Glomerular visceral epithelial cell (primary cell): ENCODE data around the gene STK11IP.

Source experiments
- DNase-seq: peaks from one replicate; pipeline ENCODE4 v3.0.0-alpha.2; 2016; ENCODE audit errors: extremely low spot score

The STK11IP gene

GRCh38 chr2:219634171-219634940, 36.7 kb downstream of the STK11IP start:
- no peak for DNase-seq

- DNase-seq = no peak
These were observed 37.5 kb downstream of the STK11IP start for GRCh38 chr2:219634951-219635751.

- no peak for DNase-seq
These were observed 38.7 kb downstream of the STK11IP start for GRCh38 chr2:219636144-219636915.

GRCh38 chr2:219636941-219637841, 39.5 kb downstream of the STK11IP start:
- DNase-seq = no peak

- DNase-seq = no peak
These were observed 40.2 kb downstream of the STK11IP start for GRCh38 chr2:219637842-219638185.

- no peak for DNase-seq
These were observed 40.7 kb downstream of the STK11IP start for GRCh38 chr2:219638217-219638947.

- no peak for DNase-seq
These were observed 41.5 kb downstream of the STK11IP start for GRCh38 chr2:219638948-219639755.

- no peak for DNase-seq
These were observed 43.9 kb downstream of the STK11IP start for GRCh38 chr2:219641390-219642068.

GRCh38 chr2:219642069-219642454, 44.4 kb downstream of the STK11IP start:
- DNase-seq = no peak

GRCh38 chr2:219642465-219643083, 44.9 kb downstream of the STK11IP start:
- peak; percentile 97 for DNase-seq

- DNase-seq = no peak
These were observed 45.4 kb downstream of the STK11IP start for GRCh38 chr2:219643084-219643473.

GRCh38 chr2:219643788-219644398, 46.2 kb downstream of the STK11IP start:
- no peak for DNase-seq

- no peak for DNase-seq
These were observed 47.3 kb downstream of the STK11IP start for GRCh38 chr2:219644801-219645480.

- DNase-seq = peak; percentile 65
These were observed 48.2 kb downstream of the STK11IP start for GRCh38 chr2:219645631-219646527.

- no peak for DNase-seq
These were observed 50.5 kb downstream of the STK11IP start for GRCh38 chr2:219648176-219648575.

GRCh38 chr2:219648963-219649362, 51.3 kb downstream of the STK11IP start:
- DNase-seq = no peak
